SIG-M5 treated with dmso at 0.1 percent for 504 hours (cell line): Measurements from ENCODE around the gene ZFPM1.
A peak's percentile ranks its signal among the peaks of the same experiment; 100 is the strongest.

ENCODE experiments used
- DNase-seq: peaks from one replicate; lab custom pipeline; 2025; ENCODE audit not compliant: unreplicated experiment; lab: John Stamatoyannopoulos, UW

ZFPM1 gene

DNA sequence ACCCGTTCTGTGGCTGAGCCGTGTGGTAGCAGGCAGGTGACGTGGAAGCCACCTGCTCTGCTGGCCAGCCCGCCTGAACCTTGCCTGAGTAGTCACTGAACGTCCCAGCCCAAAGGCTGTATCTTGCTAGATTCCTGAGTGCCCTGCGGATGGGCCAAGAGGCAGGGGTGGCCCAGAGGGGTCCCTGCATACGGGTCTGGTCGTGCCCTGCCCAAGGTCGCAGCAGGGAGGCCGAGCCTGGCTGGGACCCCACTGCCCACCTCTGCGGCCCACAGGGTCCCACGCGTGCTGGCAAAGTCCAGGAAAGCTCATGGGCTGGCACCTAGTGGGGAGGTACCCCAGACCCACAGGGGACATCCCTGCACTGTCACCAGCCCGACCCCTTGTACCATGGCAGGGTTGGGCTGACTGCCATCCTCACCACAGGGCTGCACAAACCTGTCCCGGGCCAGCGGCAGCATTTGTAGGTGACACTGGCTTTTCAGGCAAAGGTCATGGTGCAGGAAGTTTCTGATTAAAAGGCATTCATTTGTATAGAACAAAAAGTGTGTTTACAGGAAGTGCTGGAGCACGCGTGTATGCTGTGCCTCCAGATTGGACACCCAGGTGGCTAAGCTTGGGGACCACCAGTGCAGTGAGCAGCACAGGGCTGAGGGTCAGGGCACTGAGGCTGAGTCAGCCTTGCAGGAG lies 72.0 kb downstream of the ZFPM1 start:
- DNase-seq, result no peak

GRCh38 chr16:88525663-88525990 lies 72.5 kb downstream of the ZFPM1 start:
- no peak for DNase-seq

DNA sequence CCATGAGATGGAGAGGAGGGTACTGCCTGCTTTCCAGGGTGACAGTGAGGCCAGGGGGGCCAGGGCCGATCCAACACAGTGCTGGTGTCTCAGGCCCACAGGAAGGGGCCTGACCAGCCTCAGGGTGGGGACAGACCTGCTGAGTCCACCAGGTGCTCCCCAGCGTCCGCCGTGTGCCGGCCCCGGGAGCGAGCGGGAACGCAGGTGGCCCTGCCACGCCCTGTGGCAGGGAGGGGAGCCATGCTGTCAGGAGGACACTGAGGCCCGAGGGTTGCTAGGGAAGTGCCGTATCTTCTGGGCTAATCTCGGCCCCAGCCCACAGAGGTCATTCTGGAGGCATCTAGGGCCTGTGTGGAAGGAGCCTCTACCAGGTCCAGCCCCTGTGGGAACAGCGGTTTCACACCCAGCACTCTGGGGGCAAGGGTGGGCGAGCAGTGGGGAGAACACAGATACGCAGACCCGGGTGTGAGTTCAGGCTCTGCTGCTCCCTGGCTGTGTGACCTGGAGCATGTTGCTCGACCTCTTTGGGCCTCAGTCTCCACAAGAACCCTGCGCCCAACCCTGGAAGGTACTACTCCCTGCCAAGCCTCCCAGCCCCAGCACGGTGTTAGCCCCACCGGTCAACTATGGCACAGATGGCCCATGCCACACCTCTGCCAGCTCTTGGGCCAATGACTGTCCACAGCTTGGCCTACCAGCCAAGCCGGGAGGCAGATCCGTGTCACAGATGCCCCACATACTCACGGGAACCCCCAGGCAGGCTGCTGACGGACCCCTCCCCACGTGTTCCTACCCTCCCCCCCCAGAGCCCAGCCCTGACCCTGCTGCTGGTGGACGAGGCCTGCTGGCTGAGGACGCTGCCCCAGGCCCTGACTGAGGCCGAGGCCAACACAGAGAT lies 73.2 kb downstream of the ZFPM1 start:
- DNase-seq, result no peak

DNA sequence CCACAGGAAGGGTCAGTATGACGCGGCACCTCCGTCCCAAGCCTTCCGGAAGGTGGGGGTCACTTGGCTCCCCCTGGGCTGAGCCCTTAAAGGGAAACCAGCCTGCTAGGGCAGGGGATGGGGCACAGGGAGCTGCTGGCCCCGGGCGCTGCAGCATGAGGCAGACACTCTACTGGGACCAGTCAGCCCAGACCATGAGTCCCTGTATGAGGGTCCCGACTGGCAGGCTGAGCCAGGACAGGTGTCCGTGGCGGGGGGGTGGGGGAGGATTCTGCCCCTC lies 73.8 kb downstream of the ZFPM1 start:
- no peak for DNase-seq

GRCh38 chr16:88527186-88527936 lies 74.3 kb downstream of the ZFPM1 start:
- peak; percentile 5 for DNase-seq

DNA sequence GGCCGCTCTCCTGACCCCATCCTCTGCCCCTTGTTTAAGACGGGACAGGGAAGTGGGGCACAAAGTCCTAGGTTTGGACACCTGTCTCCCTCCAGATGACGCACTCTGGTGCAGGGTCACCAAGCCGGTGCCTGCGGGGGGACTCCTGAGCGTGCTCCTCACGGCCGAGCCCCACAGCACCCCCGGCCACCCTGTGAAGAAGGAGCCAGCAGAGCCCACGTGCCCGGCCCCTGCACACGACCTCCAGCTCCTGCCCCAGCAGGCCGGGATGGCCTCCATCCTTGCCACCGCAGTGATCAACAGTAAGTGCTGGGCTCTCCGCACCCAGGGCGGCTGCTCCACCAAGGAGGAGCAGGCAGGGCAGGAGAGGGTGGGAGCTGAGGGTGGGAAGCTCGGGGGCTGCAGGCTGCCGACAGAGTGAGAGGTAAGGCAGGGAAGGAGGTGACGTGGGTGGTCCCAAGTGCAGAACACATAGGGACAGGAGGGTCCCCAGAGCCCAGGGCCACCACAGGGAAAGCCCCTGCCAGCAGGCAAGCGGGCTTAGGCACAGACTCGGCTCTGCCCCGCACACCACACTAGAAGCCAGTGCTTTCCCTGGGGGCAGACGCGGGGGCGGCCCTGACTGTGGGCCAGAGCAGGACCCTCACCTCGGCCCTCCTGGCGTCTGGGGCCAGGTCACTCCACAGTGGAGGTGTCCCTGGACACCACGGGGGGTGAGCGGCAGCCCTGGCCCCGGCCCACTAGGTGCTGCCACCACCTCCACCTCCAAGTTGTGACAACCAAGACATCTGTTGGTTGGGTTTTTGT lies 75.1 kb downstream of the ZFPM1 start:
- no peak for DNase-seq

GRCh38 chr16:88528902-88529318 lies 75.8 kb downstream of the ZFPM1 start:
- no peak for DNase-seq

- DNase-seq, result no peak
Observed at GRCh38 chr16:88529596-88529995, 76.5 kb downstream of the ZFPM1 start.

DNA sequence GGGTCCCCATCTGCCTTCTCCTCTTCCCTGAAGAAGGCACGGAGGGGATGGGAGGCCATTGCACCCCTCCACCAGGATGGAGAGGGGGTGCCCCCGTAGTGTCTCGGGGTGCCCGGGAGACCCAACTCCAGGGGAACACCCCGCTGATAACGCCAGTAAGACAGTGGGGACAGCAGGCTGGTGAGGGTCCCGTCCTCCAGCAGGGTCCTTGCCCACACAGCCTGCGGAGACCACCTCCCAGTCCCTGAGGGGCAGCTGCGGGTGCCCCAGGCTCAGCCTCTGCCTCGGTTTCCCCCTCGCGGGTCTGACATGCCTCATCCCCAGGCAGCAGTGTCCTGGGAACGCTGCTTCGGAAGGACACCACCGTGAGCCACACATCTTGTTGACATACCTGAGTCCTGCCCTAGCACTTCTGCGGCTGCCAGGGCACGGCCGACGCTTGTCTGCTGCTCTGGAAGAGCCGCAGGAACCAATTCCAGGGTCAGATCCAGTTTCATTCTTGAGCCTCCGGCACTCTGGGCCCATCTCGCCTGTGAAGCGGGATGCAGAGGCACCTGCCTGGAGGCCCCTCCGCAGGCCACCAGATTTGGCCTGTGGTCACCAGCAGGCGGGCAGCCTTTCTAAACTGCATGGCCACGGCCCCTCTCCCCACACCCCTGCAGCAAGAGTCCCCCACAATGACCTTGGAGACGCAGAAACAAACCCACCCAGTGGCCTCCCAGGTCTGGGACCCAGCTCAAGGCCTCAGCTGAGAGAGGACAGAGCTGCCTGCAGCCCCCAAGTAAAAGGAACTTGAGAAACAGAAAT lies 77.2 kb downstream of the ZFPM1 start:
- DNase-seq, result no peak

DNA sequence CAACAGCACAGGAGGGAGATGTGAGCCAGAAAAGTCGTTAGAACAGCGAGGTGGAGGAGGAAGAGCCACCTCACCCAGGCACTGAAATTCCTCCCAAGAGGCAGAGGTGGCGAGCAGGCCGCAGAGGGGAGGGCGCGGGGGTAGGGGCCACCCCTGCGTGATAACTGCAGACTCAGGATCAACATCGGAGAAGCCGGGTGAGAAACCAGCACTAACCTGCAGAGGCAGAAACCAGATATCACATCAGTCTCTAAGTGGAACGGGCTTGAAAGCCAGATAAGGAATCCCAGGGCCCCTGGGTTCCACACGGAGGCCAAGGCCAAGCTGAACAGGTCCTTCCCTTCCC lies 77.8 kb downstream of the ZFPM1 start:
- DNase-seq, result no peak

GRCh38 chr16:88531346-88531745 lies 78.3 kb downstream of the ZFPM1 start:
- DNase-seq, result no peak

DNA sequence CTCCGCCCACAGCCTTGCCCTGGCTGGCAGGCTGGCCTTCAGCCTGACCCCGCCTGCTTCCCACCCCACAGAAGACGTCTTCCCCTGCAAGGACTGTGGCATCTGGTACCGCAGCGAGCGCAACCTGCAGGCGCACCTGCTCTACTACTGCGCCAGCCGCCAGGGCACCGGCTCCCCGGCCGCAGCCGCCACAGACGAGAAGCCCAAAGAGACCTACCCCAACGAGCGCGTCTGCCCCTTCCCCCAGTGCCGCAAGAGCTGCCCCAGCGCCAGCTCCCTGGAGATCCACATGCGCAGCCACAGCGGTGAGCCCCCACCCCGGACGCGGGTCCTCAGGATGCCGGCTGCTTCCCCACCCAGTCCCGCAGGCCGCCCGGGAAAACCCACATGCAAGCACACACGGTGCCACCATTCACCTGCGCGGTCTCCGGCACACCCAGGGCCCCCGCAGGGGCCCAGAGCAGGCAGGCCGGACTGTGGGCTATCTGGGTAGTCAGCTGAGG lies 78.9 kb downstream of the ZFPM1 start:
- no peak for DNase-seq

DNA sequence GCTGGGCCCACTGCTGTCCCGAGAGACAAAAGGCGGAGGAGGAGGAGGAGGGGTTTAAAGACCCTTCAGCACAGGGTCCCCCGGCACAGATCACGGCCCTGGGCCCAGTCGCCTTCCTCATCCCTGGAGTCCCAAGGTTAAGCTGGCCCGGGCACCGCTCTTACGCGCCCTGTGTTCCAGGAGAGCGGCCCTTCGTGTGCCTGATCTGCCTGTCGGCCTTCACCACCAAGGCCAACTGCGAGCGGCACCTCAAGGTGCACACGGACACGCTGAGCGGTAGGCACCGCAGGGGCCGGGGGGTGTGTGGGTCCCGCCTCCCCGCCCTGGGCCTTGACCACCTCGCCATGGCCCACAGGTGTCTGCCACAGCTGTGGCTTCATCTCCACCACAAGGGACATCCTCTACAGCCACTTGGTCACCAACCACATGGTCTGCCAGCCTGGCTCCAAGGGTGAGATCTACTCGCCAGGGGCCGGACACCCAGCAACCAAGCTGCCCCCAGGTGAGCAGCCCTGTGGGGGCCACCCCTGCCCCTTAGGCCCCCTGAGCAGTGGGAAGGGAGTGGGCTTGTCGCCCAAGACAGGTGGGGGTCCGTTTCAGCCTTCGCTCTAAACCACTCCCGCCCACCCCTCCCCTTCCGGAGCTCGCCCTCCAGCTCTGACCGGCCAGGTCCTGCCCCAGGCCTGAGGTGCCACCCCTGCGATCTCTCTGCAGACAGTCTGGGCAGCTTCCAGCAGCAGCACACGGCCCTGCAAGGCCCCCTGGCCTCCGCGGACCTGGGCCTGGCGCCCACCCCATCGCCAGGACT lies 79.6 kb downstream of the ZFPM1 start:
- no peak for DNase-seq

GRCh38 chr16:88533381-88533917 lies 80.4 kb downstream of the ZFPM1 start:
- DNase-seq, result no peak

DNA sequence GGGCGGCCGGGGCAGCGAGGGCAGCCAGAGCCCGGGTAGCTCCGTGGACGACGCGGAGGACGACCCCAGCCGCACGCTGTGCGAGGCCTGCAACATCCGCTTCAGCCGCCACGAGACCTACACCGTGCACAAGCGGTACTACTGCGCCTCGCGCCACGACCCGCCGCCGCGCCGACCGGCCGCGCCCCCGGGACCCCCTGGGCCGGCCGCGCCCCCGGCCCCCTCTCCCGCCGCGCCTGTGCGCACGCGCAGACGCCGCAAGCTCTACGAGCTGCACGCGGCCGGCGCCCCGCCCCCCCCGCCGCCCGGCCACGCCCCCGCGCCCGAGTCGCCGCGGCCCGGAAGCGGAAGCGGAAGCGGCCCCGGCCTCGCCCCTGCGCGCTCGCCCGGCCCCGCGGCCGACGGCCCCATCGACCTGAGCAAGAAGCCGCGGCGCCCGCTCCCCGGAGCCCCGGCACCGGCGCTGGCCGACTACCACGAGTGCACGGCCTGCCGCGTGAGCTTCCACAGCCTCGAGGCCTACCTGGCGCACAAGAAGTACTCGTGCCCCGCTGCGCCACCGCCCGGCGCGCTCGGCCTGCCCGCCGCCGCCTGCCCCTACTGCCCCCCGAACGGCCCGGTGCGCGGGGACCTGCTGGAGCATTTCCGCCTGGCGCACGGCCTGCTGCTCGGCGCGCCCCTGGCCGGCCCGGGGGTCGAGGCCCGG lies 81.0 kb downstream of the ZFPM1 start:
- DNase-seq, result peak; percentile 33

GRCh38 chr16:88534638-88535190 lies 81.6 kb downstream of the ZFPM1 start:
- DNase-seq, result no peak

- DNase-seq, result no peak
Observed at GRCh38 chr16:88535191-88535856, 82.2 kb downstream of the ZFPM1 start.

DNA sequence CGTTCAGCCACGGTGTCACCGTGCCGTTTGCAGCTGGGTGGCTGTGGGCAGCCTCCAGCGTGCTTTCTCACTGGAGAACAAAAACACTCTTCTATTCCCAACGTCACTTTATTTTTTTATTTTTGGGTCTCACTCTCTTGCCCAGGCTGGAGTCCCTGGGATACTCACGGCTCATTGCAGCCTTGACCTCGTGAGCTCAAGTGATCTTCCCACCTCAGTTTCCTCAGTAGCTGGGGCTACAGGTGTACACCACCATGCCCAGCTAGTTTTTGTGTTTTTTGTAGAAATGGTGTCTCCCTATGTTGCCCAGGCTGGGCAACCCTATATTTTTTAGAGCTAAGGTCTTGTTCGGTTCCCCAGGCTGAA lies 82.8 kb downstream of the ZFPM1 start:
- DNase-seq, result no peak
